Gastrocnemius medialis (tissue), 4 donors: ENCODE measurements around the gene SH3GL1. TPM values are rescaled to one million over a fixed set of nuclear protein-coding genes. Genes with fewer than 3 reads are reported as not detected.
A peak's percentile ranks its signal among the peaks of the same experiment; 100 is the strongest.

Source experiments
- ATAC-seq, 2 donors: fragments of 150-250 bp; one replicate each; pipeline ENCODE4 v1.9.1; 2016
- DNase-seq, 2 donors: peaks; one replicate each; pipeline ENCODE4 v3.0.0-alpha.2; 2019
- H3K27ac ChIP-seq, 4 donors: fragments of 200-600 bp; sonication (generic); 1 replicate in 1 of 4; 2 replicates in 3 of 4; pipeline ENCODE4 v1.5.1; 2016 to 2018; ENCODE audit warnings: mild to moderate bottlenecking in 2 of 4, moderate library complexity in 1 of 4
- H3K27me3 ChIP-seq, 3 donors: fragments of 200-600 bp; sonication (generic) in 2 of 3; 1 replicate in 1 of 3; 2 replicates in 2 of 3; pipeline versions ENCODE4 v1.5.1 to v1.6.0; 2016 to 2019; ENCODE audit warnings: mild to moderate bottlenecking in 1 of 3, moderate library complexity in 1 of 3
- H3K36me3 ChIP-seq, 2 donors: fragments of 200-600 bp; sonication (generic) in 1 of 2; one replicate each; pipeline ENCODE4 v1.5.1; 2017 to 2018
- H3K4me1 ChIP-seq, 2 donors: fragments of 200-600 bp; sonication (generic) in 1 of 2; one replicate each; pipeline ENCODE4 v1.5.1; 2016 to 2017; ENCODE audit warnings: mild to moderate bottlenecking in 2 of 2
- H3K4me3 ChIP-seq, 4 donors: fragments of 200-600 bp; sonication (generic) in 3 of 4; 1 replicate in 1 of 4; 2 replicates in 3 of 4; pipeline ENCODE4 v1.5.1; 2016 to 2019; ENCODE audit warnings: mild to moderate bottlenecking in 2 of 4
- H3K9me3 ChIP-seq, 3 donors: fragments of 200-600 bp; sonication (generic) in 2 of 3; 1 replicate in 1 of 3; 2 replicates in 2 of 3; pipeline ENCODE4 v1.5.1; 2016 to 2019
- CTCF ChIP-seq, 5 experiments: fragments of 450-650 bp in 3 of 5; fragments of 200-600 bp in 2 of 5; sonication (generic) in 2 of 5; IDR thresholded peaks in 4 of 5; conservative IDR thresholded peaks in 1 of 5; 1 replicate in 4 of 5; 2 replicates in 1 of 5; pipeline ENCODE4 v1.5.1; 2016 to 2019; ENCODE audit warnings: antibody characterized with exemption in 5 of 5, mild to moderate bottlenecking in 3 of 5, moderate library complexity in 3 of 5
- POLR2A ChIP-seq, 2 donors: fragments of 450-650 bp; IDR thresholded peaks; one replicate each; pipeline ENCODE4 v1.6.1; 2017; ENCODE audit warnings: antibody characterized with exemption in 2 of 2, mild to moderate bottlenecking in 2 of 2, moderate library complexity in 2 of 2
- in situ Hi-C, 4 donors: fragments of 200-750 bp; cut with MboI; loops; one replicate each; pipeline versions ENCODE4 v1.15.0 to v1.8.0; 2017; ENCODE audit warnings: low sequenced_read_pairs in 4 of 4
- intact Hi-C: fragments of 100-400 bp; cut with DNase I; formaldehyde crosslinking; loops from one replicate; pipeline ENCODE4 v1.15.1; 2023; ENCODE audit warnings: low total_unique reads
- total RNA-seq, 4 donors: library from RNA; depleted of rRNA; stranded (reverse); fragments of >200 nt; gene quantifications; one replicate each; pipeline versions ENCODE4 v1.1.0 to v1.2.3, GENCODE V29; 2016

SH3GL1 gene
- total RNA-seq, 4 donors from 2014 or later = 11.6 to 19.4 (median 15.8) TPM

- Histone ChIP-seq H3K9me3 (no peaks in the 10 kb centered on the region), H3K36me3 (peaks cover 0 to 7% of the 10 kb centered on the region in 2 donors), H3K4me1 (peaks cover 34 to 46% of the 10 kb centered on the region in 2 donors), H3K27ac (peak overlapping the region; percentile 96 to 98 (median 97)), H3K27me3 (no peaks in the 10 kb centered on the region), H3K4me3 (peak overlapping the region; percentile 88 to 97 (median 93))
- ATAC-seq (peak; percentile 9 to 15), DNase-seq (peak in 1 of 2 donors; percentile 14)
- in situ Hi-C loops = loop anchor here in 1 of 4 donors (25.0 kb wide), 1 partner anchor 137 kb away; no protein-coding TSS in a partner anchor
- TF ChIP-seq POLR2A (IDR thresholded peaks at IDR 0.05) (no peak), CTCF (IDR thresholded peaks at IDR 0.05 in 4 of 5, conservative IDR thresholded peaks at IDR 0.05 in 1 of 5) (no peak)
- intact Hi-C loops = loop anchor here (1.0 to 10.0 kb wide), 7 partner anchors 20 to 335 kb away; partner anchors contain the start of genes PLIN5, YJU2 and ZBTB7A
Observed at GRCh38 chr19:4399812-4400134, 574 bp downstream of the SH3GL1 start.

- ATAC-seq (no peak), DNase-seq (peak in 1 of 2 donors; percentile 21)
- peaks cover 45 to 47% of the 10 kb centered on the region in 2 donors for H3K4me1 ChIP-seq
Observed at GRCh38 chr19:4396949-4397783, 3.2 kb downstream of the SH3GL1 start.

GRCh38 chr19:4393947-4394590, 6.3 kb downstream of the SH3GL1 start:
- no peak for TF ChIP-seq CTCF (IDR thresholded peaks at IDR 0.05 in 4 of 5, conservative IDR thresholded peaks at IDR 0.05 in 1 of 5)
- TF ChIP-seq POLR2A (IDR thresholded peaks at IDR 0.05) = no peak
- peaks cover 59 to 61% of the 10 kb centered on the region in 2 donors for H3K4me1 ChIP-seq
- no peaks in the 10 kb centered on the region for H3K9me3 ChIP-seq
- in situ Hi-C loops (no loop called here), intact Hi-C loops (no loop called here)
- H3K27me3 ChIP-seq = no peaks in the 10 kb centered on the region
- no peak for ATAC-seq
- H3K27ac ChIP-seq = peak overlapping the region in 1 of 4 donors; percentile 37
- H3K4me3 ChIP-seq = no peak overlapping the region
- H3K36me3 ChIP-seq = peaks cover 0 to 7% of the 10 kb centered on the region in 2 donors
- no peak for DNase-seq

More at GRCh38 chr19:4396949-4397783, 3.2 kb downstream of the SH3GL1 start:
- Histone ChIP-seq H3K27me3 (no peaks in the 10 kb centered on the region), H3K27ac (peak overlapping the region; percentile 60 to 98 (median 65)), H3K36me3 (peaks cover 0 to 7% of the 10 kb centered on the region in 2 donors), H3K9me3 (no peaks in the 10 kb centered on the region), H3K4me3 (no peak overlapping the region)
- in situ Hi-C loops (no loop called here), intact Hi-C loops (no loop called here)
- TF ChIP-seq POLR2A (IDR thresholded peaks at IDR 0.05) (no peak), CTCF (IDR thresholded peaks at IDR 0.05 in 4 of 5, conservative IDR thresholded peaks at IDR 0.05 in 1 of 5) (no peak)

- Histone ChIP-seq H3K9me3 (no peaks in the 10 kb centered on the region), H3K36me3 (peaks cover 0 to 7% of the 10 kb centered on the region in 2 donors), H3K27me3 (no peaks in the 10 kb centered on the region), H3K4me3 (no peak overlapping the region), H3K4me1 (peaks cover 61 to 71% of the 10 kb centered on the region in 2 donors), H3K27ac (peak overlapping the region; percentile 83 to 90 (median 86))
- ATAC-seq (peak; percentile 11 to 17), DNase-seq (peak in 1 of 2 donors; percentile 44)
- intact Hi-C loops (loop anchor here (2.0 kb wide), 1 partner anchor 17 kb away; no protein-coding TSS in a partner anchor), in situ Hi-C loops (no loop called here)
- TF ChIP-seq CTCF (IDR thresholded peaks at IDR 0.05 in 4 of 5, conservative IDR thresholded peaks at IDR 0.05 in 1 of 5) = no peak
- no peak for TF ChIP-seq POLR2A (IDR thresholded peaks at IDR 0.05)
Observed at GRCh38 chr19:4391701-4392483, 8.5 kb downstream of the SH3GL1 start.
